ENCODE measurements around the gene ZNF79.

- no peak for TF ChIP-seq POLR2A (IDR thresholded peaks at IDR 0.05; ENCODE audit: low read length)
- no peak for TF ChIP-seq GATA1 (IDR thresholded peaks at IDR 0.05; ENCODE audit: low read depth, low read length)
Observed at GRCh38 chr9:127422787-127423186, 1.4 kb upstream of the ZNF79 start.
